ENCODE data around the gene HOXD4.

DNA sequence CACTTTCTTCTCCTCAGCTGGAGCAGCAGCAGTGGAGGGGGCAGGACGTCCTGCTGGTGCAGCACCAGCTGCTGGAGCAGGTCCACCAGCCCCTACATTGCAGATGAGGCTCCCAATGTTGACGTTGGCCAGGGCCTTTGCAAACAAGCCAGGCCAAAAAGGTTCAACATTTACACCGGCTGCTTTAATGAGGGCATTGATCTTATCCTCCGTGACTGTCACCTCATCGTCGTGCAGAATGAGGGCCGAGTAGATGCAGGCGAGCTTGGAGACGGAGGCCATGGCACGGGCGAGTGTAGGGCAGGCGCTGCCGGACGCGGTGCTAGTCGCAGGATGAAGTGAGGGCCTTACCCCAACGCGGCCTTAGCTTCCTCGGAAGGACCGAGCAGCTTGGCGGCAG lies 49.6 kb downstream of the HOXD4 start:
- TF ChIP-seq, protein P1, sequence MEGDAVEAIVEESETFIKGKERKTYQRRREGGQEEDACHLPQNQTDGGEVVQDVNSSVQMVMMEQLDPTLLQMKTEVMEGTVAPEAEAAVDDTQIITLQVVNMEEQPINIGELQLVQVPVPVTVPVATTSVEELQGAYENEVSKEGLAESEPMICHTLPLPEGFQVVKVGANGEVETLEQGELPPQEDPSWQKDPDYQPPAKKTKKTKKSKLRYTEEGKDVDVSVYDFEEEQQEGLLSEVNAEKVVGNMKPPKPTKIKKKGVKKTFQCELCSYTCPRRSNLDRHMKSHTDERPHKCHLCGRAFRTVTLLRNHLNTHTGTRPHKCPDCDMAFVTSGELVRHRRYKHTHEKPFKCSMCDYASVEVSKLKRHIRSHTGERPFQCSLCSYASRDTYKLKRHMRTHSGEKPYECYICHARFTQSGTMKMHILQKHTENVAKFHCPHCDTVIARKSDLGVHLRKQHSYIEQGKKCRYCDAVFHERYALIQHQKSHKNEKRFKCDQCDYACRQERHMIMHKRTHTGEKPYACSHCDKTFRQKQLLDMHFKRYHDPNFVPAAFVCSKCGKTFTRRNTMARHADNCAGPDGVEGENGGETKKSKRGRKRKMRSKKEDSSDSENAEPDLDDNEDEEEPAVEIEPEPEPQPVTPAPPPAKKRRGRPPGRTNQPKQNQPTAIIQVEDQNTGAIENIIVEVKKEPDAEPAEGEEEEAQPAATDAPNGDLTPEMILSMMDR (IDR thresholded peaks at IDR 0.05 in 4 of 5, conservative IDR thresholded peaks at IDR 0.05 in 1 of 5) = no peak
- no peak for TF ChIP-seq POLR2A (IDR thresholded peaks at IDR 0.05)
